HG03039 (cell line): ENCODE data around the gene OSM.

ENCODE experiments used
- ATAC-seq: cut with Tn5 transposase; IDR thresholded peaks from one replicate; pipeline ENCODE4 v1.9.1; 2021; ENCODE audit warnings: mild to moderate bottlenecking, moderate library complexity; ENCODE audit not compliant: unreplicated experiment

The OSM gene

DNA sequence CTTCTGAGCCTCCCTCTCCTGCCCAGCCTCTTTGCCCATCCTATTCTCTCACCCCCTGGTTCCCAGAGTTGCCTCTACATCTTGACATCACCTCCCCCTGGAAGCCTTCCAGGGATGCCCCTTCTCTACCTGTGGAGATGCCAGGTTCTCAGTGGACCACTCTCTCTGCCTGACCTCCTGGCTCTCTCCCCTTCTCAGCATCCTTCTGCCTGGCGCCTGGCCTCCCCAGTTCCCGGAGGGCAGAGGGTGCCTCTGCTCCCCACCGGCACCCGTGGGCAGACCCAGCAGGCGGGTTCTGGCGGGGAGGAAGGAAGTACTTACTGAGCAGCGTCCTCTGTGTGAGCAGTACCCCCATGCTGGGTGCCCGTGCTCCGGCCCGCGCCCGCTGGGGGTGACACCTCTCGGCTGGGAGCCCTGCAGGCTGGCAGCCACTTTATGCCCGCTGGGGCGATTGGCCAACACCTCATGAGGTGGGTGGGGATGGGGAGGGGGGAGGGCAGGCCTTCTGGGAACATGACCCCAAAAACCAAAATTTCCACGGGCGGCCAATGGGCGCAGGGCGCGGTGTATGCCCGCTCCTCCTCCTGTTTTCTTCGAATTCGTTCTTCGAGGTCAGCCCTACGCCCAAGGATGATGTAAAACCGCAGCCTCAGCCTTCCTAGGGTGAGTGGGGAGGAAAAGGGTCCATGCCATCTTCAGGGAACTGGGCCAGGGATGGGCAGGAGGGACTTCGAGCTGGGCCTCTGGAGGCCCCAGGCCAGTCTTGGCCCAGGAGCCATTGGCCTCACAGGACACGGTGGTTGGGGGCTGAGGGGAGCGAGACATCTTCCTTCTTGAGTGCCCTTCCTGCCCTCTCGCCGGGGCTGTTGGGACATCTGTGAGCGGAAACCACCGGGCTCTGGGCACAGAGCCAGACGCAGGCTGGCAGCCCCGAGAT is at the start of gene OSM:
OSM (minus strand) TSS at position 407 of the 937 bp plus-strand sequence; CDS start at position 355, 52 bp downstream.
- no peak for ATAC-seq

DNA sequence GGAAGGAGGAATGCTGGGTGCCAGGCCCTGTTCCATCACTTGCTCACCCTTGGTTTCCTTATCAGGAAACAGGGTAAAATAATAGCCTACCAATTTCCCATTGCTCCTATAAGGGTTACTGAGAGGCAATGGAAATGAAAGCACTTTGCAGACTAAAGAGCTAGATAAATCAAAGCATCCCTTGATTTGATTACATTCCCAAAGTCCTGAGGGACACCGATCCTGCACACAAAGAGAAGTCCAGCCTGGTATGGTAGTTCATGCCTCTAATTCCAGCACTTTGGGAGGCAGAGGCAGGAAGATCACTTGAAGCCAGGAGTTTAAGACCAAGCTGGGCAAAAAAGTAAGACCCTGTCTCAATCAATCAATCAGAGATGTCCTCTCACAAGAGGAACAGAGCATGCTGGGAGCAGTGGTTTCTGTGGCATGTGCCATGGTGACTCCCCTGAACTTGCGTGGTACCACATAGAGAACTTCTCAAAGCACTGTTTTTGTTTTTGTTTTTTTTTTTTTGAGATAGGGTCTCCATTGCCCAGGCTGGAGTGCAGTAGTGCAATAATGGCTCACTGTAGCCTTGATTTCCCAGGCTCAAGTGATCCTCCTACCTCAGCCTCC is 49.4 kb upstream of the OSM start:
- no peak for ATAC-seq

DNA sequence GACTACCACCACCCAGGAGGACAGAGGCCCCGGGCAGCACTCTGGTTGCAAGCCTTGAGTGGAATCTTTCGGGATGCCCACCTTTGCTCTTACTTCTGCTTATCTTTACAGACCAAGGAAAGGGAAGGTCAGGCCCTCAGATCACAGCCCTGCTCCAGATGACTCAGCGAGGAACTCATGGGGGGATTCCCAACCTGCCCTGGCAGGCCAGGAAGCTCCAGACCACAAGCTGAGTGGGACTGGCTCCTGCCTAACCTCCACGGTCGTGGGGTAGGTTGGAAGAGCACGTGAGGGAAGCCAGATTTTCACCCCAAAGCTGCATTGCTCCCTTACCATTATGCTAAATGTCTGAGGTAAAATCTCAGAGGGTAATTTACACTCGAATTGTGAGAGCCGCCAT is 48.3 kb upstream of the OSM start:
- ATAC-seq = no peak

DNA sequence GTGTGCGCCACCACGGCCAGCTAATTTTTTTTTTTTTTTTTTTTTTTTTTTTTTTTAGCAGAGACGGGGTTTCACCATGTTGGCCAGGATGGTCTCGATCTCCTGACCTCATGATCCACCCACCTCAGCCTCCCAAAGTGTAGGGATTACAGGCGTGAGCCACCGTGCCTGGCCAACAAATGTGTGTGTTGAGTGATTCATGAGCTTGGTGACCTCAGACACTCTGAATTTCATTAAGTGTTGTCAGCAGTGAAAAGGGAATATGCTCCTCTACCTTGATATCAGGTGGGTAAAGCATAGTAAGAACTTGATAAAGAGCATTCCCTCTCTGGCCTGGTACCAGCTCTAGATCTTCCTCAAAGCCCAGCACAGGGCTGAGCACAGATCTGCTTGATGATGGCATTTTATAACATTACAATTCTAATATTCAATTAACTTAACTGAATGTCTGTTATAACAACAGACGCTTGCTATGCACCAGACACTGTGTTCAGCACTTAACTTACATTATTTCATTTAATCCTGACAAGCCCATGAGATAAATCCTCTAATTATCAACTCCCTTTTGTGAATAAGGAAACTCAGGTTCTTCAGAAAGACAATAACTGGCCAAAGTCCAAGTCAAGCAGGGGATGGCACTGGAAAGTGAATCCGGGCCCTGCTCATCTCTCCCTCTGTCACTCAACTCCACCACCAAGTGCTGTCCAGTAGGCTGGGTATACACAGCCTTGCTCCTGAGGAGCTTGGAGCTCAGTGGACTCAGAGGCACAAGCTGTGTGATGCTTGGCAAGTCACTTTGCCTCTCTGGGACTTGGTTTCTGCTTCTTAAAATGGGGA is 47.1 kb upstream of the OSM start:
- ATAC-seq = no peak

GRCh38 chr22:30312053-30312452 is 45.4 kb upstream of the OSM start:
- no peak for ATAC-seq

DNA sequence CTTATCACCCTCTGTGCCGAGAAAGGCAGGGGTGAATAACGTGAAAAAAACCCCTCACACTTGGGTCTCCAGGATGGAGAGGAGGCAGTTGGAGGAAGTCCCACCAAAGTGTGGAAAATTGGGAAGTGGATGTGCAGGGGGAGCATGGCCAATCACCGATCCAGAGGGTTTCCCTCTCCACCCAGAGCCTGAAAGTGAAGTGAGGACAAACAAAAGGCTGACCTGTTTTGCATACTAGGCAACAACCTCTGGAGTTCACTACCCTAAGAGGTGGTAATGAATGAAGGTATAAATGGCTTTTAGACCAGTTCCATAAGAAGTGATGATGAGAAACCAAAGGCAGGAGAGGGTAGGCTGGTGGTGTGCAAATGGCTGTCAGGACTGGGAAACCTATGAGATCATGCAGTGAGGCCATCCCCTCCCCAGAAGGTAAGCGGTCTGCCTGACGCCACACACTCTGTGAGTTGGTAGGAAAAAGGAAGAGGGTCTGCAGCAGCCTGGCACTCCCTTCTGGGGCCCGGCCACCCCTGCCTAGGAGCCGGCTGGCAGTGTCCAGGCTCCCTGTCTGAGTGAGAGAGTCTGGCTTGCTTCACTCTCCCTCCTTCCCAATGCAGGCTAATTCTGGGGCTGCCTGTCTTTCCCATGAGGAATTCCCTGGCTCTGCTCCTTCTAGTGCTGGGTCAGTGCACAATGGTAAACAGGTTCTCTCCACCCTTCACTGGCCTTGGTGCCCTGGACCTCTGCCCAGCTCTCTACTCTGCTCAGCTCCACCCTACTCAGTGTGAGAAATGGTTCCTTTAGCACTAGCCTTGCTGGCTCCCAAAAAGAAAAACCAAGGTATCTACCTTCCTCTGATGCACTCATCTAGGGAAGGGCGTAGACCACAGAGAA is 44.5 kb upstream of the OSM start:
- ATAC-seq = no peak

- no peak for ATAC-seq
These were observed 43.5 kb upstream of the OSM start for GRCh38 chr22:30309951-30310741.

DNA sequence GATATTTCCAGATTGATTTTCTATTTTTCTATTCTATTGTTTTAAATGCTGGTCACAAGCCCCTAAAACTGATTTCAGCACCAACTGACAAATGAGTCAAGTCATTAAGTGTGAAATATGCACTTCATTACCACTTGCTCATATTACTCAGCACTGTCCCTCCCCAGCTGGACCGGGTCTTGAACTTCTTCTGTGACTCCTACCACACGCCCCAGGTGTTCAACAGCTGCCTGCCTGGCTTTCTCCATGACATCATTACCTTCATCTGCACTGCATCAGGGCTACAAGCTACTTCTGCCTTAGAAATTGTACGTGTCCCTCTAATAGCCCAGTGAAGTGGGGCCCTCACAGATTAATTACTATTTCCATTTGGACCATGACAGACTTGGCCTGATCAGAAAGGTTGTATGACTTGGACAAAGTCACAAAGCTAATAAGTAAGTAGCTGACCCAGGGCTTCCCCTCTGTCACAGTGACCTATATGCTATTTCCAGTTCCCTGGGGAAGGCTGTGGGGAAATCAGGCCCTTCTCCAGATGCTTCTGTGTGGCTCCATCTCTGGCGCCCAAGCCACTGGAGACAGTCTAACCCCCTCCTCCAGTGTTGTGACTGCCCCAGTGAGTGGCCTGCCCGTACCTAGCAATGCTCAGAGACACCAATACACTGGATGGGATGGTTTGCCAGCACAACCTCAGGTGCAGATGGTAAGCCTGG is 42.0 kb upstream of the OSM start:
- ATAC-seq = peak; percentile 38

DNA sequence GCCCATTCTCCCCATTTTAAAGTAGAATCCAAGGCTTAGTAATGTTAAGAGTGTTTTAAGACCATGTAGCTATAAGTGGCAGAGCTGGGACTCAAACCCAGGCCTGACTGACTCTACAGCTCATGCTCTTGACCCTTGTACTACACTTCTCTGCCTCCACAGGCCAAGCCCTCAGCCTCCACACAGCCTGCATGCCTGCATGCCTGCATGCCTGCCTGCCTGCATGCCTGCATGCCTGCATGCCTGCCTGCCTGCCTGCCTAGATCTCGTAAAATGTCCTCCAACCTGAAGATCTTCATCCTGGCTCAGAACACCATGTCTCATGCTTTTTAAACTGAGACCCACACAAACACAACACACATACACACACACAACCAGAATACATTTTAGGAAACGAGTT is 41.4 kb upstream of the OSM start:
- no peak for ATAC-seq

DNA sequence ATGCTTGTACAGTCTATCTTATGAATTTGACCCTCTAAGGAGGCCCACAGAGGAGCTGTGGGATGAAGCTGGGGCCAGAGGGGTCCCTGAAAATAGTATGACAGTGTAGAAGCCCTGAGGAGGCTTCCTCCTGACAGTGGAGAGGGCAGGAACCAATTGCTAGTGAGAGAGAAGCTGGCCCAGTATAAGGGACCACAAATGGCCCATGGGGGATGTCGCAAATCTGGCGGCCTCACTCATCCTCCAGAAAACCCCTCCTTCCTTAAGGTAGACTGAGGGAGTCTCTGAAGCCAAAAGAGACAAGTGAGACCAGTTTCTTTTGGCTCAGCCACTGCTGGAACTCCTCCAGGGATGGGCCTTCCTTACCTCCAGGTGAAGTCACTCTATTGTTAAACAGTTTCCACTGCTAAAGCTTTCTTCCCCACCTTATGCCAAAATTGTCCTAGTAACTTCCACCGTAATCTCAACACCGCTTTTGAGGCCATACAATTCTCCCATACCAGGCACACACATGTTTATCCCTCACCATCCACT is 40.5 kb upstream of the OSM start:
- ATAC-seq = no peak

GRCh38 chr22:30306627-30307011 is 40.0 kb upstream of the OSM start:
- no peak for ATAC-seq

DNA sequence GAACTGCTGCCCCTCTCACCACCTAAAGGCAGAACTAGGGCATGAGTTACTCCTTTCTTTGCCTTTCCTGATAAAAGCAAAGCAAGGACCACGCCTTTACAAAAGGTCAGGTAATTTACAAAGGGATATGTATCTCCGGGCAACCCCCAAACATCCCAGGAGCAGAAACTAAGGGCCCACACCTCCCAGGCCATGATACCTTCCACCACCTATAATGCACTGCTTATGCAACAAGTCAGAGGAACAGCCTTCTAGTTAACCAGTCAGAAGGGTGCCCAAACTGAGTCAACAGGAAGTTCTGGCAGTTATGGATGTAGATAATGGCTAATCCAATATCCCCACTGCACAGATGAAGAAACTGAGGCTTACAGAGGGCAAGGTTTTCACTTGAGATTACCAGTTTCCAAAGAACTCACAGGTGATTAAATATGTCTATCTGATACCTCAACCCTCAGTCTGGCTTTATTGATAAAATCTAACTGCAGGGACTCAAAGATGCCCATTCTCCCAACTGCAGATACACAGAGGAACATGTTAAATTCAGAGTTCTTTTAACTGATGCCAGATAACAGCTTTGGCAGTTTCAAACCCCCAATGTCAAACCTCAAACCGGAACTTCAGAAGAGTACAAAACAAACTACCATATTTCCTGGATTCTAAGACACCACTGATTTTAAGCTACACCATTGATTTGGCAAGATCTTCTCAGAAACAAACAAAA is 39.4 kb upstream of the OSM start:
- ATAC-seq = no peak

DNA sequence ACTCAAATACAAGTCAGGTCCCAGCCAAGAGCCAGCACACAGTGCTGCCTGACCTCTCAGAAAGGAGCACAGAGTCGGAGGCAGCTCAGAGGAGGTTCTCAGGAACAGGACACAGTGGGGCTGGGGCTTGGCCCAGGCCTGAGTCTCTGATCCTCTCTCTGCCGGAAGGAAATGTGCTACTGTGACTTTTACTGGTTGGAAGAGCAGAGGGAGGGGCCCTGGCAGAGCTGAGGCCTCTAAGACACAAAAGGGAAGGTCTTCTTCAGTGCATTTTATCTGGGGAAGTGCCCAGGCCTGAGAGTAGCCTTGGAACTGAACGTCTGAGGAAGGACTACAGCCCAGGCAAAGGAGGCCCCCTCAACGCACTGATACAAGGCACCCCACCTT is 38.9 kb upstream of the OSM start:
- ATAC-seq = no peak

GRCh38 chr22:30304495-30305244 is 38.0 kb upstream of the OSM start:
- ATAC-seq = no peak

DNA sequence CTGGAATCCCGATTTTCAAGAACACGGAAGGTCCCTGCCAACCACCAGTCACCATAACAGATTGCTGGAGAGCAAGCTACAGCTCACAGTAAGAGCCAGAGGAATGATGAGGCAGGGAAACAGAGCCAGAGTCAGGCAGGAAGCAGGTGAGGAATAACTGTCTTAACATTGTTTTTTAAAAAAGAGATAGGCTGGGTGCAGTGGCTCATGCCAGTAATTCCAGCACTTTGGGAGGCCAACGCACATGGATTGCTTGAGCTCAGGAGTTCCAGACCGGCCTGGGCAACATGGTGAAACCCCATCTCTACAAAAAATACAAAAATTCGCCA is 36.1 kb upstream of the OSM start:
- no peak for ATAC-seq

DNA sequence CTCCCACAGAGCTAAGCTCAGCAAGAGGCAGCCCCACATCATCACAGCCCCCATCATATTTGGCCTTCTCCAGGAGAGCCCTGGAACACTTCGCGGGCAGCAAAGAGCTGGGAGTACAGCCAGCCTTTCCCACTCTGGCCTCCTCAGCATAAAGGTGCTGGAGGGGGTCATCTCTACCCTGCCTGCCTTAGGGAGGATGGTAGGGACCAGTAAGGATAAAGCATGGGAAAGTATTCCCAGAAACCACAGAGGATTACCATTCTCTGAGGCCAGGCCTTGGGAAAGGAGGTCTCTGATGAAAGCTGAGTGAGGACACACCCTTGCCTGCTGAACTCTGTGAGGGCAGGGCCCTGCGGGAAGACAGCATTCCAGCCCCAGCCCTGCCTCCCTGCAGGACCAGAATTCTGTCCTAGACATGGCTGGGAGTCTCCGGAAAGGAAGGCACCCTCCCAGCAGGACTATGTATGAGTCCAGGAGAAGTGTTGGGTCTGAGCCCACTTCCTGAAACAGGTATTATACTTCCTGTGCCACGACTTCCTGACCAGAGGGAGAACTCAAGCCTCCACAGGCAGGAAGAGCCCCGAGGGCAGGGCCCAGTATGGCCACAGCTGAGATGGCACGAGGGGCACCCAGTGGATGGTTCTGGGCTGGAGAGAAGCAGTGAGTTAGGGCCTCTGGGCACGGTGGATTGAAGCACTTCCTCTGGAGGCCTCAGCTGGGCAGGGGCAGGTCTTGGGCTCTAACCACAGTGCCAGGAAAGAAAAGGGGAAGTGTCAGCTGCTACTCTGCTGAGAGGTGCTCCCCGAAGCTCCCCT is 35.6 kb upstream of the OSM start:
- no peak for ATAC-seq

DNA sequence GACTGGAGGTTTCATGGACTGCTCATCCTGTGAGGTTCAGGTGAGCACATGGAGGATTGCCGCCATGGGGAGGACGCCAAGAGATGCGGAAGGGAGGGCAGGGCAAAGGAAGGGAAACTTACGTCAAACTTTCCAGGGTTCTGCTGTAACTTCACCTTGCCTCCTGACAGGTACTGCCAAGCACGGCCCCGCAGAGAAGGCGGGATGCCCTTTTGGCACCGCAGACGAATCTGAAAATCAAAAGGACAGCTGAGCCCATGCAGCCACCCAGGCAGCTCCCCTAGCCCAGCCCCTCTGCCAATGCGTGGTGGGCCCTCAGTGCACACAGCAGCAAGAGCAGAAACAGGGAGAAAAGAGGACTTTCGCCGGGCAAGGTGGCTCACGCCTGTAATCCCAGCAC is 32.7 kb upstream of the OSM start:
- no peak for ATAC-seq
